Stimulated activated CD8-positive, alpha-beta memory T cell treated with anti-CD3 and anti-CD28 coated beads, Interleukin-12 subunit alpha, Interleukin-12 subunit beta, amount 100 ng/mL, for 24 hours (primary cell): Measurements from ENCODE around the gene FAM107A.
"Not testable (repeated sequence)": the region's sequence is repeated elsewhere in the genome, so short reads cannot be mapped to it uniquely, and the experiment has no call there.

Experiments used
- DNase-seq: peaks from one replicate; pipeline ENCODE4 v3.0.0-alpha.2; 2020; ENCODE audit errors: extremely low read depth

The FAM107A gene

DNA sequence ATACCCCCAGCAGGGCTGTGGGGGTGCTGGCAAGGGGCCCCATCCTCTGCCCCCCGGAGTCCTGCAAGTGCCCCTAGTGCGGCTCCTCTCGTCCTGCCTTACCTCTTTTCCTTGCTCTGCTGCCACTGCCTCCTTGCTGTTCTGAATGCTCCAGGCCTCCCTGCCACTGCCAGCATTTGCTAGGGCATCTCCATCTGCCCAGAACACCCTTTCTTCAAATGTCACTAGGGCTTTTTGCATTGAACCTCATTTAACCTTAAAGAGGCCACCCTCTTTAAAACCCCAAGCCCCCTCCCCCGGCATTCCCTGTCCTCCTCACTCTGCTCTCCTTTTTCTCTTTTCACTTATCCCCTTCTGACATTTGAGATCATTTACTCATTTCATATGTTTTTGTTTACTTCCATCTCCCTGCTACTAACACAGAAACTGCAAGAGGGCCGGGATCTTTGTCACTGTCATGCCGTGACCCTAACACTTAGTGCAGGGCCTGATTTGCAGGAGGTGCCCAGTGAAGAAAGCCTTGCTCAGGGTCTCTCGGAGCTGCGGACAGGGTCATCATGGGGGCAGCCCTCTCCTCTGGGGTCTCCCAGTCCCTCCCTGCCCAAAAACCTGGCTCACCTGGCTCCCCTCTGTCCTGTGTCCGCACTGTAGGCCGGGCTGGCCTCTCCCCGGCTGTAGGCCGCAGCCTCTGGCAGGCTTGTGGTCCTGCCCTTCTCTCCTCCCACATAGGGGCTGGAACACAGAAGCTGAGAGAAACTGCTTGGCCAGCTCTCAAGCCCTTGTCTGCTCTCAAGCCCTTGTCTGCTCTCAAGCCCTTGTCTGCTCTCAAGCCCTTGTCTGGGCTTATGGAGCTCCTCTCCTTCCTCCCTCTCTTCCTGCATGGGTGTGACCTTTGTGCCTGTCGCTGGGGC is 40.4 kb downstream of the FAM107A start, which contains the start of gene ACOX2:
ACOX2 (minus strand) TSS at position 690 of the 911 bp plus-strand sequence. CDS start 2,084 bp downstream, outside the sequence.
- DNase-seq, result no peak

DNA sequence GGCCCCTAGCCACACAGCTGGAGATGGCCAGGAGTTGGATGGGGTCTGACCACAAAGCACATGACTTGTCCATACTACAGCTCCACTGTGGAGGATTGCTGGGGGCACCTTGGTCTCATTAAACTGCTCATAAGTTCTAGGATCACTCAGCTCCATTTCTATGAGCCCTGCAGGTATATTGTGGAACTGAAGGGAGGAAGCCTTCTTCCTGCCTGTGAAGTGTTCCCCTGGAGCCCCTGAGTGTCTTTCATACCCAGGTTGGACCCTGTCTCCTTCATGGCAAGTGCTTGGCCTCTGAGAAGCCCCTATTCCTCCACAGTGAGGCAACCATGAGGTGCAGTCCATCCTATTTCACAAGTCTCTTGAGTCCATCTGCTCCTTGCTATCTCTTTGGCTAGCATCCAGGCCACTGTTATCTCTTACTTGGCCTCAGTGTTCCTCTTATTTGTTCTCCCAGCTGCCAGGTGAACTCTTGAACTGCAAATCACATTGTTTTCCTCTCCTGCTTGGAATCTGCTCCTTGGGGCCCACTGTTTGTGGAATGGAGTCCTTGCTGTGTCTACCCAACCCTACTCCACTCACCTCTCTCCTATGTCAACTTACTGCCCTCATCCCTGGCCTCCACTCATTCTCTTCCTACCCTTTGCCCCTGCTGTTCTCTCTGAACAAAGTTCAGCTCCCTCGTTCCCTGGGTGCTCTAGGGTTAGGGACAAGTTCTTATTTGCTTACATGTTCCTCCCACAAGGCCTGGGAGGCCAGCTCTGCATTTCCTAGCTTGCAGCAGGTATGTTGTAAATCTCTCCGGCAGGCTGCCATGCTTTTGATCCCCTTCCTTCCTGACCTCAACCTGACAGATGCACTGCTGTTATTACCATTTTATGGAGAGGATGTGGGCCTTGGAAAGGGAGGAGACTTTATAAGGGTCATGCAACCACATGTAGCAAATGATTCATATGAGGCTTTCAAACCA is 41.4 kb downstream of the FAM107A start:
- DNase-seq, result no peak

DNA sequence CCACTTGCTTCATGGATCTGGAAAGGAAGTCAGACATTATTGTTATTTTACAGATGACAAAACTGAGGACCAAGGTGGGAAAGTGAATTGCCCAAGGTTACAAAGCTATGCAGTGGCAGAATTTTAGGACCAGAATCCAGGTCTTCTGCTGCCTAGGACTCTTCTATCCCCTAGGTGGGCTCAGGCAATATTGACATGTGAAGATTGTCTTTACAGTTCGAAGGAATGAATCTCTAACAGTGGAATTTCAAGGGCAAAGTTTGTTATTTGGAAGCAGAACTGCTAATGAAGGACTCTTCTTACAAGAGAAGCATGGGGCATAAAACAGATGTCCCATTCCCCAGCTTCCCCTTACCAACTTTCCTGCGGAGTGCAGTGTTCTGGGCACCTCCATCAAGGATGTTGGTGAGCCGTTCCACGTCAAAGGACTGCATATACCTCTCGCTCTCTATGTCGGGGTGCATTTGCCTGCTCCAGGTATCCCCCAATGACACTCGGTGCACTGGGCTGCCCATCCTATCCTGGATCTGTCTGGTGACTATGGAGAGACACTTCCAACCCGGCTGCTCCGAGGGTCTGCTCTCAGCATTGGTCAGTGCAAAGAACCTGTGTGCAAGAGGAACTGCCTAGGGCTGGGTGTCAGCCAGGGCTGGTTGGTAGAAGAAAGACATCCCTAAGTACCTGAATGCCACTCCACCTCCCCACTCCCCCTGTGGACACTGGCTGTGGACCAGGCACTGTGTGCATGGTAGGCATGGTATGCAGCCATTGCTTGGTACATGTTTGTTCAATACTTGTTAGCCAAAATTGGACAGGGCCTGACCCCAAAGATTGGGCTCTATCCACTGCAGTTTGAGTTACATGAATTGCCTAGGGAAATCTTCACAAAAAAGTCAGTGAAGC is 42.3 kb downstream of the FAM107A start:
- DNase-seq, result no peak

DNA sequence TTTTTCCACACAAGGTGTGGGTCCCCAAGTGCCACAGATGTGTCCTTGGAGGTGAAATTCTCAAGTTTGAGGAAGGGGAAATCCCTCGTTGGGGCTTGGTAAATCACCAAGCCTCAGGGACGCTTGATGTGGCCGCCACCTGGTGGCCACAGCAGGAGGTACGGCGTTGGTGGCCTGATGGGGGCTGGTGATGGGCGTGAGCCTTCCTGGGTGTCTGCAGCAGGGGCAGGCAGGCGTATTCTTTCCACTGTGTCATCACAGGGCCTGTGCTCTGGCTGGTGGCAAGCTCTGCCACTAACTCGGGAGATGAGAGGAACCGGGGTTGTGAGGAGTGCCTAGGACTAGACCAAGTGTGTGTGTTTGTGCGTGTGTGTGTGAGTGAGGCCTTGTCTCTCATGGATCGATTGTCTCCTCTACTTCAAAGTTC is 44.4 kb downstream of the FAM107A start:
- peak; percentile 49 for DNase-seq

DNA sequence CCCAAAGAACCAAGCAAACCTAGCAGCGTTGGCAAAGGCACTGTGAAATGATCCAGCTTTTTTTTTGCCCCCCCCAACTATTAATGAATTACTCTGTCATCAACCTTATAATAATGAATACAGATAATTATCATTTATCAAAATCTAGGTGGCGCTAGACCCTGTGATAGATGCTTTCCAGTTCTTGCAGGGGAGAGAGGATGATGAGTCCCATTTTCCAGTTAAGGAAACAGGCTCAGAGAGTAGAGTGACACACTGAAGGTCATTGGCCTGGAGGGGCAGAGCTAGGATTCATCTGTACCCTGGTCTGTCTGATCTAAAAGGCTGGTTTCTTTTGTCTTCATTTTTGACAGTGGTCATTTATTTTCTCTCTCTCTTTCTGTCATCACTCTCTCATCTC is 45.2 kb downstream of the FAM107A start:
- DNase-seq, result no peak

DNA sequence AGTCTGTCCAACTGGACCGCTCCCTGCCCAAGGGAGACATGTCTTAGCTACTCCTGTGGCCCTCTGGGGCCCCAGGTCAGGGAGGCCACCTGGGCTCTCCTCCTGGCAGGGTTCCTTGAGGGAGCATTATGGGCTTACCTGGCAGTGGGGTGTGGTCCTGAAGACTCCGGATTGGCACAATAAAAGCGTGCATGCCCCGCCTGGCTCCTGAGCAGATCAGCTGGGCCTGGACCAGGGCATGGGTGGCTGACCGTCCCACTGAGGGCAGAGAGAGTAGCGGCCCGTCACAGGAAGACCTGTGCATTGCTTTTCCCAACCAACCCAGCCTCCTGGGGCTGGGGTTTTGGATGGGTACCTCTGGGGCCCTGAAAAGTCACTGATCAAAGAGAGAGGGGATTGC is 45.6 kb downstream of the FAM107A start:
- DNase-seq, result no peak

DNA sequence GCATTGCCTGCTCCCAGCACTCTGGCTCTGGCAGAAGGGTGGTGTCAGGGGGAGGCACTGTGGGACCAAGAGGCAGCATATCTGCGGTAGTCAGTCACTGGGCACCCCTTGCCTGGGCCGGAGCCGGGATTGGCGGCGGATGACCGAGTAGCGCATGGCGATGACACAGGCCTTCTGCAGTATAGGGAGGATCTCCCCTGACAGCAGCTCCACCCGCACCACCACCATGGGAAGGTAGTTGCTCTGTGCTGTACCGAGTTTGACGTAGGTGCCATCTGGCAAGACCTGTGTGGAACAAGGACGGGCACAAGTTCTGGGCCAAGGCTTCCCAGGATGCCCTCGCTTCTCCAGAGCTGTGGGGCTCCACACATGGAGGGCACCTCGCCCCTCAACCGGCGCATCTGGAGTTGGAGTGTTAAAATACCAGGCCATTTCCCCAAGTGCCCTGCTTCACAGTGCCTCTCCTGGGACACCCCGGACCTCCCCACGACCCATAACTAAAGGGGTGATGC is 46.8 kb downstream of the FAM107A start:
- no peak for DNase-seq

DNA sequence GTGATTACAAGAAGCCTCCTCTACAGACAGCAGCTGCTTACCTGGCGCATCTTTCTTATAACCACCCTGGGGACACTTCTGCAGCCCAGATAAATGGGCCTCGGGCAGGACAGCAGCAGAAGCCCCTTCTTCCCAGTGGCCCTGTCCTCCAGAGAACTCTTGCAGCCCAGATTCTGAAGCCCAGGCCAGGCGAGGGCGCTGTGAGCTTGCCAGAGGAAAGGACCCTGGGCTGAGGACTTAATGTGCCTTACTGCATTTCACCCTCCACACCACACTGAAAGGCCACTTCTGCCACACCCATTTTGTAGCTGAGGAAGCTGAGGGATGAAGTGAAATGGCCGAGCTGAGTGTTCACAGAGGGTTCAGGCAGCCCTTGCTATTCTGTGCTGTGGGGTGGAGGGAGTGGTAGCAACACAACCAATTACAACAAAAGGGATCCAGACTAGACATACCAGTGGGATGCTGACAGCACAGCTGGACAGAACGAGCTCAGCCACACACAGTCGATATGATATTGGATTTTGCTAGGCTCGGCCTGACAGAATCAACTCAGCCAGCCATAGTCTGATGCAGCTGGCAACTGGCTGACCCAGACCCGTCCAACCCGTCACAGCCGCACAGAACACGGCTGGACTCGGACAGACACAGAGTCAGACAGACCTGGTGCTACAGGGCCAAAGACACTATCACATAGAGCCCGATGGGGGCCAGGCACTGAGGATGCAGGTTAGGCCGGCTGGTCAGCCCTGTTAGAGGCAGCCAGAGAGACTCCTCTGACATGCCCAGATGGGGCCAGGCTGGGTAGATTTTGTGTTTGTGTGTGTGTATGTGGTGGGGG is 47.5 kb downstream of the FAM107A start:
- DNase-seq, result no peak

DNA sequence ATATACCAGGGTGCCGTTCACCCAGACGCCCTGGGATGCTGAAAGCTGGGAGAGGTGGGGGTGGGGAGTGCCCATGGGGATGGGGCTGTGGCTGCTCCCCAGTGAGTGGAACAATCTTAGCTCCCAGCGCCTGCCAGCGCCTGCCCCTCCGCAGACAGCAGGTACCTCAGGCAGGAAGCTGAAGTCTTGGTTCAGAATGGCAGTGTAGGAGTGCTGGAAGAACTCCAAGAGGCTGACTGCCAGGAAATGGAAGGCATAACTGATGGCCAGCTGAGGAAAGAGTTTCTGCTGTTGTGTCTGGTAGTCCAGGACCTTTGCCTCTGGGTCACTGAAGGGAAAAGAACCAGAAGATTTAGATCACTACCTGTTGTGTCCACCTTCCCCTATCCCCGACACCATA is 48.6 kb downstream of the FAM107A start:
- no peak for DNase-seq

DNA sequence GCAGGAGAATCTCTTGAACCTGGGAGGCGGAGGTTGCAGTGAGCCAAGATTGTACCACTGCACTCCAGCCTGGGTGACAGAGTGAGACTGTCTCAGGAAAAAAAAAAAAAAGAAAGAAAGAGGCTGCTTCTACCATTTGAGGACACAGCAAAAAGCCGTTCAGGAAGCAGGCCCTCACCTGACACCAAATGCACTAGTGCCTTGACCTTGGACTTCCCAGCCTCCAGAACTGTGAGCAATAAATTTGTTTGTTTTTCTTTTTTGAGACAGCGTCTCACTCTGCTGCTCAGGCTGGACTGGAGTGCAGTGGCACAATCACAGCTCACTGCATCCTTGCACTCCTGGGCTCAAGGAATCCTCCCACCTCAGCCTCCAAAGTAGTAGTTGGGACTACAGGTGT is 49.8 kb downstream of the FAM107A start:
- not testable (repeated sequence) for DNase-seq

DNA sequence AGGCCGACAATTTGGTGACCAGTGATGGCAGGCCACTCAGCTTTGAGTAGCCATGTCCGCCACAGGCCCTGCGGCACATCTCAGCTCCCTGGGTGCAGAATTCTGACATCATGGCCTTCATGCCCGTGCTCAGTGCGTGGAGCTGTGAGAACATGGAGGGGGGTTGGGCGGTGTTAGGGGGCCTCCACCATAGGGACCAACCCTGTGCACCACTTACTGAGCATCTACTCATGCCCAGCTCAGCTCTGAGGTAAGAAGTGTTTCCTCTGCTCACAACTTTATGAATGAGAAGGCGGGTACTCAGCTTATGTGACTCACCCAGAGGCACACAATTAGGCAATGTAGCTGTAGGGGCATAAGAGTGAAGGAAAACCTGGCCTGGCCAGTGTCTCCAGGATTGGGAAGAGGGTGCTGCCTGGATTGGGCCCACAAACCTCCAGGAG is 50.7 kb downstream of the FAM107A start:
- no peak for DNase-seq

DNA sequence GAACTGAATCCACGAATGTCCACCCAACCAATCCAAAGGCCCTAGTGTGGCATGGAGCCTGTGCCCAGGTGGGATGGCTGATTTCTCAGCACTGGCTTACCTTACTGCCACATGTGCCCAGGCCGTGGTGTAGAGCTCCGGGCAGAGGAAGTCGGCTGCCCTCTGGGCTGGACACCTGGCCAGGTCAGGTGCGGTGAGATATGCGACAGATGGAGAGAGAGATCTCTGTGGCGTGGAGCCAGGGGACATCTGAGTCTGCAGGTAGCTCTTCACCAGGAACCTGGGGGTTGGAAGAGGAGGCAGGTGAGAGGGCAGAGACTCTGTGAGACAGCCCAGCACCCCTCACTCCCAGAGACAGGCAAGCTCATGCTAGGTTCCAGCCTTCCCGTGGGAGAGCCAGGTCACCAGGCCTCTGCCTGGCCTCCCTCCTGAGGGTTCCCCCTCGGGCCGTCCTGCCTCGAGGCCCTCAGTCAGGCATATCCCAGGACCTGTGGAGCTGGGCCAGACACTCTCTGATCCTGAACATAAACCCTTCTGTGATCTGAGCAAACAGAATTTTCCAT is 52.8 kb downstream of the FAM107A start:
- no peak for DNase-seq

DNA sequence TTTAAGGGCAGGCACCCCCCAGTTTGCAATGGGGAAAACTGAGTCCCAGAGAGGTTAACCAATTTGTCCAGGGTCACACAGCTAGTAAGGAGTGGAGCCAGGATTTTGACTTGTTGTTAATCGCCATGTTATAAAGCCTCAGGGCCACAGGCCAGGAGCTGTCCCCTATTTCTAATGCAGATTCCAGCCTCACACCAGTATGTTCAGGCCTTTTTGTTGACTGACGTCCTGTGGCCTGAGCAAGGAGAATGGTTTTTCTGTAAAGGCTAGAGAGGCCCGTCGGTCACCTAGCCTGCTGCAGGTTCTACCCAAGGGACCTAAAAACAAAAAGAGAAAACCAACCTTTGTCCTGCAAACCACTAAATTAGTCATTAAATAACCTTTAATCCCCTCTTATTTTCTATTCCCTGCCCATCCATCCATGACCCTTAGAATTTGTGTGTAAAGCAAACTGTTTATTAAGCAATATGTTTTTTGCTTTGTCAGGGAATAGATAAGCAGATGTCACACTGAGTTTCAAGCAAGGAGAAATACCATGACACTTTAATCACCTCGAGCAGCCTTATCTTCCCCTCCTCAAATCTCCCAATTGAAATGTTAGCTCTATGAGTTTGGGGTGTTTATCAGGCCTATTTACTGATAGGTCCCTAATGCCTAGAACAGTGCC is 54.3 kb downstream of the FAM107A start:
- no peak for DNase-seq

DNA sequence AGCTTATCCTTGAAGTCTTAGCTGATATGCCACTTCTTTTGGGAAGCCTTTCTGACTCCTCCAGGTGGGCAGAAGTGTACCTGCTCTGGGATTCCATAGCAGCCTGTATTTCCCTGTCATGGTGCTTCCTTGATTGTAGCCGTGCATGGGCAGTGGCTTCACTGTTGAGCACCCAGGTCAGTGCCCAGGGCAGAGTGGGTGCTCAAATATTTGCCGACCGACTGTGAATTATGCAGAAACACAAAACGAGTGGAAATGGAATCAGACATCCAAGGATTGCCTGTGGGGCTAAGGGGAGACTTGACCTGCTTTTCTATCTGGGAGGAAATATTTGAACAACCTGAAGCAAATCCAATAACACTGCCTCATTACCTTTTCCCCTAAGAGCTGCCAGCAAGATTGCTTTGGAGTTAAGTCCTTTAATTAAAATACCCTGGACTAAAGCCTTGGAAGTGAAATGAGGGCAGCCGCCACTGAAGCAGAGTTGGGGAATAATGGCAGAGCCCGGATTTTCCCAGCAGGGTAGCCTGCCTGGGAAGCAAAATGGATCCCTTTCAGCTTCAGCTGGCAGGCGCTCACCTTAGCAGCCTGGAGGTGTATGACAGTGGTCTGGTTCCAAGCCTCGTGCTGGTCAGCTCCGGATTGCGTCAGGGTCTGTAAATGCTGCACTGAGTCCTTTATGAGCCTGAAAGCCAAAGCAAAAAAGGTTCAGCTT is 55.1 kb downstream of the FAM107A start:
- no peak for DNase-seq

DNA sequence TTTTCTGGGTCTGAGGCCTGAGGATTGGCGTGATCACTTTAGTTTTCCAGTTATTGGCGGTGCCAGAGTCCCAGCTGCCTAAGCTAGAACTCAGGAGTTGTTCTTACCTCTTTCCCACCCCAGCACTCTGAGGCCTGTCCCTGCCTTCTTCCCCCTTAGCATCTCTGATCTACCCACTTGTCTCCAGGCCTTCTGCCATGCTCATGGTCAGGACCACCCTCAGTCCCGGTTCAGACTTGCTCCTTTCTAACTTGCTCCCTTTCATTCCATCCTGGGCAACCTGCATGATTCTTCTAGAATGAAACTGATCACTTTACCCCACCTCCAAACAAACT is 55.9 kb downstream of the FAM107A start:
- no peak for DNase-seq

DNA sequence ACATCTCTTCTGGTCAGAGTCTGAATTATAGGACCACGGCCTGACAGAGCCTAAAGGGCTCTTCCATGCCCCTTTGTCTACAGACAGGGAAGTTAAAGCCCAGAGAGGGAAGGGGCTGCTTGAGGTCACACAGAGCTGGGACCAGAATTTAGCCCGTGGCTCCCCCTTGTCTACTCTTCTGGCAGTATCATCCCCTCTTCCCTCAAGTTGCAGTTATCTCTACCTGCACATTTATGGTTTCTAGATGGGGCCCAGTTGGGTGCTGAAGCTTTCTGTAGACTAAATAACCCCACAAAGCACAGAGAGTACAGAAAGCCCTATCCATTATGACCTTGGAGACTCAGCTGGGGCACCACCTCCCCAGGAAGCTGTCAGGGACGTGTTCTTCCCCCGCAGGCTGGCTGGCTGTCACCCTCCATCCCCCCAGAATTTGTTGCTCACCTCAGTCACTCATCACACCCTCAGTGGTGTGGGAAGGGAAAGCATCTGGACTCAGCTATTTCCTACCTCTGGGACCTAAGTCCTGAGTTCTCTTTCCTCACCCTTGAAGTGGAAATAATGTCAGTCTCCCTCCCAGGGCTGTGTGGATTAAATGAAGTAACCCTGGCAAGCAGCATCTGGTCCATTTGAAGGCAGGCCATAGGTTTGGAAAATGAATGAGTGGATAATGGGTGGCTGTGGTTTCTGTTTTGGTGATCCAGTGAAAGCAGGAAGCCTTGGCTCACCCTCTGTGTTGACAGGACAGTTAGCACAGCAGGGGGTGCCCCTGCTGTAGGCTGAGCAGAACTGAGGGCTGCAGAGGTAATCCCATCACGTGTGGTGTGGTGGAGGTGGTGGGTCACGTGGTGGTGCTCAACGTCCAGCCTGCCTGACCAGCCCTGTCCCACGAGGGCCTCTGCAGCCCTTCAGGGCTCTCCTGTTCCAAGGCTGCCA is 56.5 kb downstream of the FAM107A start:
- no peak for DNase-seq

DNA sequence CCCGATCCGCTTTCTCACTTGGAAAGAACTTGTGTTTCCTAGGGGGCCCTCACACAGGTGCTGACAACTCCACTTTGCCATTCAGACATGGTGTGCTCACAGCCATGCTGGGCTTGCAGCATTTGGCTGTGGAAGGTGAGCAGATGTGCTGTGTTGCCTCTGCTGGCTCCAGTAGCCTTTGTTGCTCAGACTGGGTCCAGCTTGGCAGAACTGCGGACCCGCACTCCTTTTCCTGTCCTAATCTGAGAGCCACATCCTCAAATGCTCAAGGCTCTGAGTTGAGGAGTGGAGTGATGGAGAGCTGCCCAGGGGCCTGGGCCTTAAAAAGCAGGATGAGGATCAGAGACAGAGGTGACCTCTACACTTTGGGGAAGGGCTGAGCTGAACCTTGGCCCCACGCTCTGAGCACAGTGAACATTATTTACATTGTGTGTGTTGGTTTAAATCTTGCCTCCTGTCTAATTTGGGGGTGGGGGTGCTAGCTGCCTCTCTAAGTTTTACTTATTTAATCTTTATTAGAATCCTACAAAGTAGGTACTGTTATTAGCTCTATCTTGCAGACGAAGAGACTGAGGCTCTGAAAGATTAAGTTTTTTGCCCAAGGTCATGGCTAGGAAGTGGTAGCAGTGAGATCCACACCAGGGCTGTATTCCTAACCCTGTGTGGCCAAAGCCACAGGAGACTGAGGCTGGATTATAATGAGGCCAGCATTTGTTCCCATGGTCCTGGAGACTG is 57.4 kb downstream of the FAM107A start:
- no peak for DNase-seq
